OCI-LY3 (cell line): Measurements from ENCODE around the gene HELZ2.

Source experiments
- H2AFZ ChIP-seq: fragments of 200-600, 300-600 bp; shearing (Covaris generic); 2 replicates; pipeline ENCODE4 v1.6.0; 2014; ENCODE audit warnings: antibody characterized with exemption, low read depth, low read length
- H3K27ac ChIP-seq: fragments of 200-600, 300-600 bp; sonication (generic); 2 replicates; pipeline ENCODE4 v1.5.1; 2014; ENCODE audit warnings: mild to moderate bottlenecking, low read length, moderate library complexity, mixed read lengths
- H3K27me3 ChIP-seq: fragments of 200-600, 300-600 bp; sonication (generic); 2 replicates; pipeline ENCODE4 v1.6.1; 2014; ENCODE audit warnings: low read depth, low read length, mixed read lengths
- H3K36me3 ChIP-seq: fragments of 200-600, 300-600 bp; sonication (generic); replicated peaks from 2 replicates; pipeline ENCODE3; 2014; ENCODE audit warnings: low read depth, low read length, mixed read lengths
- H3K4me1 ChIP-seq: fragments of 300-600, 200-600 bp; sonication (generic); 2 replicates; pipeline ENCODE4 v1.6.1; 2014; ENCODE audit warnings: low read length, mixed read lengths
- H3K4me2 ChIP-seq: fragments of 200-600, 300-600 bp; sonication (generic); 2 replicates; pipeline ENCODE4 v1.6.1; 2014; ENCODE audit warnings: low read length, mixed read lengths
- H3K4me3 ChIP-seq: fragments of 300-600, 200-600 bp; sonication (generic); 2 replicates; pipeline ENCODE4 v1.5.1; 2014; ENCODE audit warnings: antibody characterized with exemption, mild to moderate bottlenecking, low read length, moderate library complexity
- H3K79me2 ChIP-seq: fragments of 300-600, 200-600 bp; shearing (Covaris generic); 2 replicates; pipeline ENCODE4 v1.6.1; 2014; ENCODE audit warnings: mild to moderate bottlenecking, low read length, mixed read lengths
- H3K9ac ChIP-seq: fragments of 300-600, 200-600 bp; shearing (Covaris generic); 2 replicates; pipeline ENCODE4 v1.6.0; 2014; ENCODE audit warnings: mild to moderate bottlenecking, low read length, moderate library complexity
- H3K9me3 ChIP-seq: fragments of 200-600, 300-600 bp; shearing (Covaris generic); 2 replicates; pipeline ENCODE4 v1.6.1; 2014; ENCODE audit warnings: low read length, mixed read lengths; ENCODE audit not compliant: insufficient read depth
- H4K20me1 ChIP-seq: fragments of 200-600, 300-600 bp; sonication (generic); 2 replicates; pipeline ENCODE4 v1.6.1; 2016; ENCODE audit warnings: low read length, mixed read lengths; ENCODE audit not compliant: insufficient read depth
- CTCF ChIP-seq: fragments of 200-600, 300-600 bp; sonication (generic); IDR thresholded peaks from 2 replicates; pipeline ENCODE4 v1.5.1; 2014; ENCODE audit warnings: antibody characterized with exemption, low read length, low read depth
- EZH2phosphoT487 ChIP-seq: fragments of 200-600 bp; shearing (Covaris generic); IDR thresholded peaks from 2 replicates; pipeline ENCODE4 v1.6.1; 2018; ENCODE audit warnings: antibody characterized with exemption, mixed run types, low read depth

HELZ2 gene

GRCh38 chr20:63574156-63574828 is at the start of gene HELZ2:
HELZ2 (minus strand) TSS chr20:63574239; CDS start chr20:63572385, 1,854 bp downstream.
- no peak for TF ChIP-seq CTCF
- TF ChIP-seq EZH2phosphoT487, result no peak
- Histone ChIP-seq H4K20me1 (peaks cover 17% of the 10 kb centered on the region), H3K9ac (peak within 1 kb of the TSS; percentile 70), H3K27ac (no peak within 1 kb of the TSS), H3K27me3 (peaks cover 63% of the 10 kb centered on the region), H3K4me2 (peak within 1 kb of the TSS; percentile 98), H3K4me1 (peaks cover 13% of the 10 kb centered on the region; the same call in 1 of the 2 replicates), H3K9me3 (no peaks in the 10 kb centered on the region), H3K4me3 (peak within 1 kb of the TSS; percentile 84), H2AFZ (peak within 1 kb of the TSS; percentile 37; the same call in 1 of the 2 replicates), H3K79me2 (no peaks in the 10 kb centered on the region), H3K36me3 (no peaks in the 10 kb centered on the region)

GRCh38 chr20:63622732-63623131 is 48.7 kb upstream of the HELZ2 start:
- Histone ChIP-seq H4K20me1 (peaks cover 22% of the 10 kb centered on the region; the same call in 1 of the 2 replicates), H3K27me3 (no peaks in the 10 kb centered on the region), H3K36me3 (peaks cover 12% of the 10 kb centered on the region), H2AFZ (no peak overlapping the region), H3K79me2 (peaks cover 69% of the 10 kb centered on the region), H3K4me2 (no peak overlapping the region), H3K4me1 (peaks cover 6% of the 10 kb centered on the region), H3K4me3 (no peak overlapping the region), H3K27ac (no peak overlapping the region), H3K9me3 (no peaks in the 10 kb centered on the region), H3K9ac (no peak overlapping the region)
- TF ChIP-seq CTCF (no peak), EZH2phosphoT487 (no peak)

GRCh38 chr20:63622096-63622495 is 48.1 kb upstream of the HELZ2 start:
- Histone ChIP-seq H2AFZ (no peak overlapping the region), H3K4me2 (no peak overlapping the region), H3K9me3 (no peaks in the 10 kb centered on the region), H3K4me3 (no peak overlapping the region), H3K36me3 (peaks cover 13% of the 10 kb centered on the region), H3K27me3 (no peaks in the 10 kb centered on the region), H3K79me2 (peaks cover 63% of the 10 kb centered on the region), H4K20me1 (peaks cover 22% of the 10 kb centered on the region; the same call in 1 of the 2 replicates), H3K4me1 (peaks cover 6% of the 10 kb centered on the region), H3K9ac (no peak overlapping the region), H3K27ac (no peak overlapping the region)
- TF ChIP-seq CTCF (no peak), EZH2phosphoT487 (no peak)

- no peak overlapping the region for H3K4me2 ChIP-seq
- H3K4me3 ChIP-seq, result no peak overlapping the region
- peaks cover 6% of the 10 kb centered on the region for H3K4me1 ChIP-seq
- H3K27ac ChIP-seq, result no peak overlapping the region
- no peaks in the 10 kb centered on the region for H3K9me3 ChIP-seq
- H3K9ac ChIP-seq, result no peak overlapping the region
- peaks cover 57% of the 10 kb centered on the region for H3K79me2 ChIP-seq
- peaks cover 22% of the 10 kb centered on the region; the same call in 1 of the 2 replicates for H4K20me1 ChIP-seq
- H3K36me3 ChIP-seq, result peaks cover 17% of the 10 kb centered on the region
- no peak for TF ChIP-seq CTCF
- no peak for TF ChIP-seq EZH2phosphoT487
- no peak overlapping the region for H2AFZ ChIP-seq
- H3K27me3 ChIP-seq, result no peaks in the 10 kb centered on the region
Measured at GRCh38 chr20:63620991-63621390, 47.0 kb upstream of the HELZ2 start.
